Tibial nerve (tissue), 4 donors: ENCODE data around the gene PLAAT2.

Experiments
- CTCF ChIP-seq, 5 experiments: fragments of 200-600 bp in 3 of 5; fragments of 450-650 bp in 2 of 5; sonication (generic) in 3 of 5; IDR thresholded peaks; one replicate each; pipeline ENCODE4 v1.5.1; 2016 to 2019; ENCODE audit warnings: antibody characterized with exemption in 5 of 5, mild to moderate bottlenecking in 3 of 5, moderate library complexity in 2 of 5
- EP300 ChIP-seq, 2 donors: sonication (generic); formaldehyde crosslinking; IDR thresholded peaks; one replicate each; pipeline ENCODE4 v1.6.1; 2017; ENCODE audit warnings: antibody characterized with exemption in 2 of 2, mild to moderate bottlenecking in 1 of 2
- POLR2A ChIP-seq, 2 donors: fragments of 450-650 bp; IDR thresholded peaks; one replicate each; pipeline ENCODE4 v1.6.1; 2017; ENCODE audit warnings: antibody characterized with exemption in 2 of 2, mild to moderate bottlenecking in 2 of 2, moderate library complexity in 2 of 2

- TF ChIP-seq CTCF (IDR thresholded peaks at IDR 0.05) (no peak), POLR2A (IDR thresholded peaks at IDR 0.05) (no peak), EP300 (IDR thresholded peaks at IDR 0.05) (no peak)
Measured at GRCh38 chr11:63532799-63533475, 30.2 kb downstream of the PLAAT2 start.
